ENCODE data around the gene LOXL1.

LOXL1 gene

GRCh38 chr15:73996939-73997338 lies 70.7 kb downstream of the LOXL1 start:
- DNase-seq: no peak

- DNase-seq: no peak
Measured at GRCh38 chr15:73997986-73998385, 71.7 kb downstream of the LOXL1 start.

Measured in activated naive CD4-positive, alpha-beta T cell (primary cell).